Pancreas (tissue), 10 donors: ENCODE data around the gene PLXDC1. TPM values are rescaled to one million over a fixed set of nuclear protein-coding genes. Genes with fewer than 3 reads are reported as not detected.
"Not testable (repeated sequence)": the region's sequence is repeated elsewhere in the genome, so short reads cannot be mapped to it uniquely, and the experiment has no call there.

Experiments
- ATAC-seq, 4 donors: fragments of 200-7000 bp; cut with Tn5 transposase; one replicate each; pipeline versions ENCODE4 v1.8.0 to v1.9.1; 2020; ENCODE audit warnings: mild to moderate bottlenecking in 4 of 4, moderate library complexity in 4 of 4
- DNase-seq, 6 donors: peaks; one replicate each; pipeline ENCODE4 v3.0.0-alpha.2; 2020
- FAIRE-seq: peaks from 2 replicates; lab custom pipeline; 2012; peaks lifted over from hg19 to GRCh38; lab: Jason Lieb, UNC
- H3K27ac ChIP-seq, 4 donors: fragments of 200-600 bp; sonication (generic); 1 replicate in 3 of 4; 2 replicates in 1 of 4; pipeline versions ENCODE4 v1.5.0 to v1.8.0; 2020
- H3K27me3 ChIP-seq, 4 donors: fragments of 200-600 bp; one replicate each; pipeline ENCODE4 v1.8.0; 2021
- H3K36me3 ChIP-seq, 3 donors: fragments of 200-600 bp; sonication (generic) in 1 of 3; one replicate each; pipeline versions ENCODE4 v1.5.0 to v1.8.0; 2020 to 2021
- H3K4me1 ChIP-seq, 3 donors: fragments of 200-600 bp; one replicate each; pipeline ENCODE4 v1.8.0; 2021
- H3K4me3 ChIP-seq, 4 donors: fragments of 200-600 bp; sonication (generic) in 2 of 4; one replicate each; pipeline versions ENCODE4 v1.5.0 to v1.8.0; 2020 to 2021
- H3K9me3 ChIP-seq, 4 donors: fragments of 200-600 bp; one replicate each; pipeline ENCODE4 v1.8.0; 2021
- CTCF ChIP-seq, 4 donors: fragments of 200-600 bp; sonication (generic) in 3 of 4; IDR thresholded peaks; one replicate each; pipeline versions ENCODE4 v1.5.0 to v1.8.0; 2021; ENCODE audit warnings: antibody characterized with exemption in 4 of 4
- WGBS, 2 donors: extraction: QIAGEN DNeasy Blood & Tissue Kit; methylation state at CpG; one replicate each; pipeline ENCODE4 v1.1.7; 2013; 5-methylcytosine and 5-hydroxymethylcytosine counted together
- intact Hi-C, 3 donors: fragments of 100-400 bp; cut with DNase I; formaldehyde crosslinking; loops; one replicate each; pipeline versions ENCODE4 v1.11.1 to v1.14.2; 2022
- polyA plus RNA-seq, 2 donors: library from polyadenylated mRNA; stranded (reverse); fragments of 200-250 nt; gene quantifications; one replicate each; pipeline ENCODE4 v1.2.3, GENCODE V29; 2013
- total RNA-seq, 6 donors: library from RNA; stranded (reverse); fragmentation: NEBNext Ultra II Directional in 4 of 6; extraction: Animal tissue kit (Norgen Biotek cat#: 25700) in 4 of 6; gene quantifications; one replicate each; pipeline versions ENCODE4 v1.2.1 to v1.2.4, GENCODE V29; 2021 to 2023
- donor health status: healthy with polysubstance abuse.
- donor health status: DM: no; HTN: no; CAD: no; lungs with moderate emphysema.
- donor health status: DM: no; HTN: no; CAD: no.
- donor health status: control.
- donor health status: control.
- donor health status: Bipolar disorder and iron deficiency.
- donor health status: DM: yes; HTN: yes; CAD: no.
- donor health status: DM: no; HTN: no; CAD: no.
- donor health status: DM: no; HTN: no; CAD: no.
- donor health status: DM: yes; HTN: yes; CAD: no.

The PLXDC1 gene
- total and polyA plus RNA-seq, 8 donors, result 0.88 to 5.6 (median 1.9) TPM

GRCh38 chr17:39171933-39172332, 20.5 kb upstream of the PLXDC1 start:
- intact Hi-C loops, result no loop called here
- Histone ChIP-seq H3K9me3 (no peaks in the 10 kb centered on the region), H3K27ac (peak overlapping the region in 1 of 4 donors; percentile 4), H3K4me3 (no peak overlapping the region), H3K27me3 (no peaks in the 10 kb centered on the region), H3K4me1 (peaks cover 0 to 14% (median 0%) of the 10 kb centered on the region in 3 donors), H3K36me3 (no peaks in the 10 kb centered on the region)
- 35 to 50% methylated on average over 5 of the region's 5 CpGs for WGBS, 2 donors
- no peak for TF ChIP-seq CTCF (IDR thresholded peaks at IDR 0.05)
- DNase-seq, result peak in 2 of 6 donors; percentile 52 to 62
- FAIRE-seq, result no peak
- peak; percentile 57 to 83 (median 63) for ATAC-seq

- H3K4me1 ChIP-seq, result peaks cover 0 to 14% (median 7%) of the 10 kb centered on the region in 3 donors
- 84 to 91% methylated on average over 6 of the region's 6 CpGs for WGBS, 2 donors
- H3K9me3 ChIP-seq, result no peaks in the 10 kb centered on the region
- no peak for FAIRE-seq
- DNase-seq, result no peak
- no peak overlapping the region for H3K4me3 ChIP-seq
- no peak overlapping the region for H3K27ac ChIP-seq
- no peaks in the 10 kb centered on the region for H3K27me3 ChIP-seq
- intact Hi-C loops, result no loop called here
- H3K36me3 ChIP-seq, result no peaks in the 10 kb centered on the region
- no peak for TF ChIP-seq CTCF (IDR thresholded peaks at IDR 0.05)
- ATAC-seq, result no peak
Observed at GRCh38 chr17:39170558-39170957, 19.1 kb upstream of the PLXDC1 start.

- peaks cover 0 to 17% (median 11%) of the 10 kb centered on the region in 3 donors for H3K4me1 ChIP-seq
- no peak overlapping the region for H3K27ac ChIP-seq
- WGBS, 2 donors, result 82 to 86% methylated on average over 4 of the region's 4 CpGs
- no peaks in the 10 kb centered on the region for H3K9me3 ChIP-seq
- H3K27me3 ChIP-seq, result no peaks in the 10 kb centered on the region
- ATAC-seq (no peak), DNase-seq (no peak), FAIRE-seq (no peak)
- H3K4me3 ChIP-seq, result no peak overlapping the region
- no peak for TF ChIP-seq CTCF (IDR thresholded peaks at IDR 0.05)
- intact Hi-C loops, result no loop called here
- no peaks in the 10 kb centered on the region for H3K36me3 ChIP-seq
Observed at GRCh38 chr17:39170109-39170508, 18.7 kb upstream of the PLXDC1 start.

GRCh38 chr17:39169518-39169917, 18.1 kb upstream of the PLXDC1 start:
- Histone ChIP-seq H3K9me3 (no peaks in the 10 kb centered on the region), H3K27ac (no peak overlapping the region), H3K27me3 (no peaks in the 10 kb centered on the region), H3K4me1 (peaks cover 0 to 17% (median 13%) of the 10 kb centered on the region in 3 donors), H3K4me3 (no peak overlapping the region), H3K36me3 (no peaks in the 10 kb centered on the region)
- FAIRE-seq (no peak), DNase-seq (no peak), ATAC-seq (no peak)
- intact Hi-C loops, result no loop called here
- TF ChIP-seq CTCF (IDR thresholded peaks at IDR 0.05), result no peak
- WGBS, 2 donors, result 87 to 92% methylated on average over 3 of the region's 3 CpGs

GRCh38 chr17:39169101-39169500, 17.7 kb upstream of the PLXDC1 start:
- FAIRE-seq, result no peak
- TF ChIP-seq CTCF (IDR thresholded peaks at IDR 0.05), result no peak
- ATAC-seq, result no peak
- Histone ChIP-seq H3K9me3 (no peaks in the 10 kb centered on the region), H3K4me1 (peaks cover 0 to 19% (median 13%) of the 10 kb centered on the region in 3 donors), H3K27ac (no peak overlapping the region), H3K4me3 (no peak overlapping the region), H3K27me3 (no peaks in the 10 kb centered on the region), H3K36me3 (no peaks in the 10 kb centered on the region)
- 92 to 93% methylated on average over 14 of the region's 14 CpGs for WGBS, 2 donors
- intact Hi-C loops, result no loop called here
- DNase-seq, result no peak

- DNase-seq, H3K9me3 ChIP-seq, H3K27ac ChIP-seq, FAIRE-seq, ATAC-seq, H3K27me3 ChIP-seq, H3K36me3 ChIP-seq, H3K4me3 ChIP-seq, intact Hi-C loops: not testable (repeated sequence)
- H3K4me1 ChIP-seq, result peaks cover 0 to 21% (median 13%) of the 10 kb centered on the region in 3 donors
- WGBS, 2 donors, result 96 to 97% methylated on average over 10 of the region's 10 CpGs
Observed at GRCh38 chr17:39168503-39168902, 17.1 kb upstream of the PLXDC1 start.
